HG03159 (cell line): Measurements from ENCODE around the gene RBMS3.
"Not testable (repeated sequence)": the region's sequence is repeated elsewhere in the genome, so short reads cannot be mapped to it uniquely, and the experiment has no call there.

Experiments used
- ATAC-seq: cut with Tn5 transposase; IDR thresholded peaks from one replicate; pipeline ENCODE4 v1.9.1; 2021; ENCODE audit warnings: mild to moderate bottlenecking, moderate library complexity; ENCODE audit not compliant: unreplicated experiment

The RBMS3 gene

GRCh38 chr3:29514912-29515311, 234.0 kb downstream of the RBMS3 start:
- ATAC-seq: no peak

GRCh38 chr3:29515451-29515850, 234.6 kb downstream of the RBMS3 start:
- ATAC-seq: no peak

GRCh38 chr3:29516164-29516563, 235.3 kb downstream of the RBMS3 start:
- no peak for ATAC-seq

GRCh38 chr3:29520764-29521163, 239.9 kb downstream of the RBMS3 start:
- no peak for ATAC-seq

GRCh38 chr3:29521293-29521692, 240.4 kb downstream of the RBMS3 start:
- no peak for ATAC-seq

GRCh38 chr3:29521751-29522150, 240.9 kb downstream of the RBMS3 start:
- ATAC-seq: no peak

GRCh38 chr3:29524433-29524832, 243.6 kb downstream of the RBMS3 start:
- ATAC-seq: not testable (repeated sequence)

- no peak for ATAC-seq
Measured at GRCh38 chr3:29525254-29525881, 244.5 kb downstream of the RBMS3 start.

GRCh38 chr3:29527246-29527645, 246.4 kb downstream of the RBMS3 start:
- ATAC-seq: no peak

GRCh38 chr3:29531644-29532043, 250.8 kb downstream of the RBMS3 start:
- ATAC-seq: no peak

GRCh38 chr3:29532473-29532872, 251.6 kb downstream of the RBMS3 start:
- no peak for ATAC-seq

- ATAC-seq: no peak
Measured at GRCh38 chr3:29534006-29534405, 253.1 kb downstream of the RBMS3 start.

GRCh38 chr3:29536016-29536758, 255.3 kb downstream of the RBMS3 start:
- no peak for ATAC-seq

GRCh38 chr3:29537889-29538609, 257.2 kb downstream of the RBMS3 start:
- no peak for ATAC-seq

GRCh38 chr3:29538610-29538958, 257.7 kb downstream of the RBMS3 start:
- no peak for ATAC-seq

- ATAC-seq: no peak
Measured at GRCh38 chr3:29540544-29540943, 259.7 kb downstream of the RBMS3 start.

- ATAC-seq: no peak
Measured at GRCh38 chr3:29544701-29545363, 264.0 kb downstream of the RBMS3 start.

GRCh38 chr3:29545615-29546014, 264.7 kb downstream of the RBMS3 start:
- no peak for ATAC-seq

- ATAC-seq: no peak
Measured at GRCh38 chr3:29552051-29552450, 271.2 kb downstream of the RBMS3 start.

GRCh38 chr3:29554566-29554965, 273.7 kb downstream of the RBMS3 start:
- ATAC-seq: no peak

GRCh38 chr3:29555590-29555989, 274.7 kb downstream of the RBMS3 start:
- no peak for ATAC-seq

- ATAC-seq: no peak
Measured at GRCh38 chr3:29557186-29557585, 276.3 kb downstream of the RBMS3 start.
